ENCODE data around the gene USP20. TPM values are rescaled to one million over a fixed set of nuclear protein-coding genes. Genes with fewer than 3 reads are reported as not detected.

Gene USP20
- total RNA-seq, 1 experiment from 2014 or later, result 17.1 TPM

DNA sequence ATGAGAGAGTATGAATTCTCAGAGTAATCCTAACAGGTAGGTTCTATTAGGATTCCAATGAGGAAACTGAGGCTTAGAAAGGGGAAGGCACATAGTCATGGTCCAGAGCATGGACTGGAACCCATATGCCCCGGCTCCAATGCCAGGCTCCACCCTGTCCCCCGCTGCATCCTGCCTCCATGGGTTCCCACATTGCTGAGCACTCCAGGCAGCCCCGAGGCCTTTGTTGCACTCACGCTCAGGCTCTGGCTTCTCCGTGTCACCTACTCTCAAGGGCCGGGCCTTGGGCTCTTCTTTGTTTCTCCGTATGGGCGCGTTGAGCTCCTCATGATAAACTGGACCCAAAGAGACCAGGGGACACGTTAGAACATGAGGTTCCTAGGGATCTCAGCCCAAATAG, 6.3 kb upstream of the USP20 start:
- BruUV-seq (replicated peaks), result no TSS peak
- H3K4me1 Mint-ChIP-seq (ENCODE audit: insufficient read depth, unreplicated experiment), result peaks cover 8% of the 10 kb centered on the region
- no peaks in the 10 kb centered on the region for H3K27me3 Mint-ChIP-seq (ENCODE audit: insufficient read depth, unreplicated experiment)
- TF ChIP-seq CTCF (IDR thresholded peaks at IDR 0.05; ENCODE audit: unreplicated experiment), result no peak
- peaks cover 53% of the 10 kb centered on the region for H3K36me3 Mint-ChIP-seq (ENCODE audit: insufficient read depth, unreplicated experiment)
- no peaks in the 10 kb centered on the region for H3K9me3 Mint-ChIP-seq (ENCODE audit: unreplicated experiment)
- POLR2A ChIA-PET, result no interaction called here
- no peak overlapping the region for H3K4me3 Mint-ChIP-seq (ENCODE audit: unreplicated experiment)
- no peak overlapping the region for H3K27ac Mint-ChIP-seq (ENCODE audit: low read depth, unreplicated experiment)
- intact Hi-C loops (cut with micrococcal nuclease), result no loop called here
- no peak for DNase-seq (ENCODE audit: unreplicated experiment)
- CTCF ChIA-PET, result no interaction called here

- DNase-seq (ENCODE audit: unreplicated experiment), result peak; percentile 18
- no peaks in the 10 kb centered on the region for H3K9me3 Mint-ChIP-seq (ENCODE audit: unreplicated experiment)
- peak overlapping the region; percentile 97 for H3K4me3 Mint-ChIP-seq (ENCODE audit: unreplicated experiment)
- BruUV-seq (replicated peaks), result no TSS peak
- CTCF ChIA-PET, result no interaction called here
- POLR2A ChIA-PET, result interaction anchor here (4.1 kb wide), 1 partner anchor 9 kb away, joined by 32 read pairs; the partner anchor contains the start of gene TOR1A
- peaks cover 47% of the 10 kb centered on the region for H3K36me3 Mint-ChIP-seq (ENCODE audit: insufficient read depth, unreplicated experiment)
- H3K4me1 Mint-ChIP-seq (ENCODE audit: insufficient read depth, unreplicated experiment), result peaks cover 16% of the 10 kb centered on the region
- no peak for TF ChIP-seq CTCF (IDR thresholded peaks at IDR 0.05; ENCODE audit: unreplicated experiment)
- no peak overlapping the region for H3K27ac Mint-ChIP-seq (ENCODE audit: low read depth, unreplicated experiment)
- intact Hi-C loops (cut with micrococcal nuclease), result no loop called here
- no peaks in the 10 kb centered on the region for H3K27me3 Mint-ChIP-seq (ENCODE audit: insufficient read depth, unreplicated experiment)
These were observed 2.3 kb upstream of the USP20 start for GRCh38 chr9:129832982-129833381.

DNA sequence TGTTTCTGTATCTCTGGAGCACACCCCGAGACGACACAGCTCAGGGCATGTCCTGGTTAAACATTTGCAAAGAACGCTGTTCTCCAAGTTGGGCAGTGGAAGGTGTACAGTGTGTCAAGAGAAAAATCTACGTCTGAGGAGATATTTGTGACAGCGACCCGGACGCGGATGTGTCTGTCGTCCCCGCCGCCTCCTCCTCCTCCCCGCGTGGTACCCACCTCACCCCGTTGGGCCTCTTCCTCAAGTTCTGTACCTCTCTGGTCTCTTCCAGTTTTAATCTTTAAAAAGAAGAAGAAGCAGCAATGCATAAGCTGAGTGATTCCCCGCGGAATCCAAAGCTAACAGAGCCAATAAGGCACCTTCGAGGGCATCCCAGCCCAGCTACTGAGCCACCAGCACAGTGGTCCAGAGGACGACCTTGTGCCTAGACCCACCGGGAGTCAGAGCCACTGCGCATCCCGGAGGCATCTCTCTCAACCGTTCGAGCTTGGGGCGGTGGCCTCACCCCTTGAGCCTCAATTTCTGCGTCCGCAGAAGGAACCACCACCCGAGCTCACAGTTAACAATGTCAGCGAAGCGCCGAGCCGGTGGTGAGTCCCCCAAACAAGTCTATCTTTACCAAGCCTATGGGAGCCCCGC, 650 bp upstream of the USP20 start:
- H3K36me3 Mint-ChIP-seq (ENCODE audit: insufficient read depth, unreplicated experiment), result peaks cover 37% of the 10 kb centered on the region
- no peak for TF ChIP-seq CTCF (IDR thresholded peaks at IDR 0.05; ENCODE audit: unreplicated experiment)
- BruUV-seq (replicated peaks), result no TSS peak

DNA sequence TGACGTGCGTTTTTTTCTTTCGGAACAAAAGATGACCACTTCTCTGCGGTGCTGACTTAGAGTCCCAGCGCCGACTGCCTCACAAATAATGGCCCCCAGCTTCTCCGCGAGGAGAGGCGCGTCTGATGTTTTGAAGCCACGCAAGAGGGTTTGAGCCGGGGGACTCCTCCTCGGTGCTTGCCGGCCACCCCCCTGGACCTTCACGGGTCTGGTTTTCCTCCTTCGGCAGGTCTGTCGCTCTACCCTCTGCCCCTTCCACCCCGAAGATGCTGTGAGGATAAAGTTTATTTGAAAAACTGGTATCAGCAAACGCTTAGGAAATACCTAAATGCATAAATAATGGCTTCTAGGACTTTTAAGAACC, 584 bp downstream of the USP20 start:
- POLR2A ChIA-PET, result interaction anchor here (1.3 to 4.1 kb wide), 5 partner anchors 9 to 193 kb away, joined by 3 to 32 read pairs (median 5); partner anchors contain the start of genes TOR1A and TOR1B
- Mint-ChIP-seq H3K27ac (ENCODE audit: low read depth, unreplicated experiment) (peak overlapping the region; percentile 98), H3K9me3 (ENCODE audit: unreplicated experiment) (no peaks in the 10 kb centered on the region), H3K4me3 (ENCODE audit: unreplicated experiment) (peak overlapping the region; percentile 97), H3K27me3 (ENCODE audit: insufficient read depth, unreplicated experiment) (no peaks in the 10 kb centered on the region), H3K4me1 (ENCODE audit: insufficient read depth, unreplicated experiment) (peaks cover 26% of the 10 kb centered on the region), H3K36me3 (ENCODE audit: insufficient read depth, unreplicated experiment) (peaks cover 25% of the 10 kb centered on the region)
- DNase-seq (ENCODE audit: unreplicated experiment), result peak; percentile 15
- TF ChIP-seq CTCF (IDR thresholded peaks at IDR 0.05; ENCODE audit: unreplicated experiment), result no peak
- intact Hi-C loops (cut with micrococcal nuclease), result no loop called here
- BruUV-seq (replicated peaks), result TSS peak; percentile 56
- CTCF ChIA-PET, result interaction anchor here (1.3 kb wide), 1 partner anchor 50 kb away, joined by 8 read pairs; no protein-coding TSS in a partner anchor

More for the DNA sequence above, 650 bp upstream of the USP20 start:
- DNase-seq (ENCODE audit: unreplicated experiment), result no peak
- ChIA-PET POLR2A (interaction anchor here (0.7 to 4.1 kb wide), 11 partner anchors 9 to 694 kb away, joined by 3 to 32 read pairs (median 4); partner anchors contain the start of genes TOR1A and TOR1B), CTCF (interaction anchor here (0.5 to 0.6 kb wide), 2 partner anchors 211 to 1206 kb away, joined by 3 read pairs; no protein-coding TSS in a partner anchor)
- H3K27me3 Mint-ChIP-seq (ENCODE audit: insufficient read depth, unreplicated experiment), result no peaks in the 10 kb centered on the region
- intact Hi-C loops (cut with micrococcal nuclease), result no loop called here
- H3K9me3 Mint-ChIP-seq (ENCODE audit: unreplicated experiment), result no peaks in the 10 kb centered on the region
- H3K4me1 Mint-ChIP-seq (ENCODE audit: insufficient read depth, unreplicated experiment), result peaks cover 26% of the 10 kb centered on the region
- peak overlapping the region; percentile 97 for H3K4me3 Mint-ChIP-seq (ENCODE audit: unreplicated experiment)
- H3K27ac Mint-ChIP-seq (ENCODE audit: low read depth, unreplicated experiment), result peak overlapping the region; percentile 98

All from MCF 10A (cell line).